H9 (cell line): ENCODE results near the gene KIF18A. TPM values are rescaled to one million over a fixed set of nuclear protein-coding genes. Genes with fewer than 3 reads are reported as not detected.

Experiments
- DNase-seq: peaks from one replicate; pipeline ENCODE4 v3.0.0-alpha.2; 2017
- H2AFZ ChIP-seq: one replicate; pipeline ENCODE4 v1.6.1; 2013; ENCODE audit warnings: mild to moderate bottlenecking, low read length, control low read depth, moderate library complexity
- H2AK5ac ChIP-seq: 2 replicates; pipeline ENCODE4 v1.6.1; 2013; ENCODE audit warnings: low read length, control low read depth, mixed read lengths; ENCODE audit not compliant: insufficient read length
- H2BK120ac ChIP-seq: one replicate; pipeline ENCODE4 v1.6.1; 2013; ENCODE audit warnings: low read depth, mild to moderate bottlenecking, low read length, control low read depth, inconsistent platforms; ENCODE audit not compliant: poor library complexity, severe bottlenecking
- H2BK12ac ChIP-seq: 2 replicates; pipeline ENCODE4 v1.6.1; 2013; ENCODE audit warnings: low read length, control low read depth, mixed read lengths, low read depth; ENCODE audit not compliant: insufficient read length
- H2BK15ac ChIP-seq: 2 replicates; pipeline ENCODE4 v1.6.1; 2013; ENCODE audit warnings: low read depth, low read length, control low read depth
- H2BK20ac ChIP-seq: one replicate; pipeline ENCODE4 v1.6.1; 2013; ENCODE audit warnings: low read depth, mild to moderate bottlenecking, low read length, control low read depth, inconsistent platforms; ENCODE audit not compliant: poor library complexity, severe bottlenecking
- H2BK5ac ChIP-seq: 2 replicates; pipeline ENCODE4 v1.6.1; 2013; ENCODE audit warnings: low read length, control low read depth, mixed read lengths; ENCODE audit not compliant: insufficient read length
- H3K14ac ChIP-seq: 2 replicates; pipeline ENCODE4 v1.6.1; 2013; ENCODE audit warnings: low read length, control low read depth; ENCODE audit not compliant: insufficient read depth
- H3K18ac ChIP-seq: 2 replicates; pipeline ENCODE4 v1.6.1; 2013; ENCODE audit warnings: low read depth, mild to moderate bottlenecking, mixed read lengths, low read length, control low read depth; ENCODE audit not compliant: insufficient read length
- H3K23ac ChIP-seq: 2 replicates; pipeline ENCODE4 v1.6.1; 2013; ENCODE audit warnings: low read length, control low read depth, mixed read lengths, low read depth; ENCODE audit not compliant: insufficient read length
- H3K23me2 ChIP-seq: 2 replicates; pipeline ENCODE4 v1.6.1; 2013; ENCODE audit warnings: low read depth, mild to moderate bottlenecking, mixed read lengths, low read length, control low read depth; ENCODE audit not compliant: insufficient read length, poor library complexity, severe bottlenecking
- H3K27ac ChIP-seq: 2 replicates; pipeline ENCODE4 v1.5.1; 2013; ENCODE audit warnings: low read length, control low read depth, mixed read lengths, low read depth; ENCODE audit not compliant: insufficient read length
- H3K27me3 ChIP-seq: 2 replicates; pipeline ENCODE4 v1.6.1; 2013; ENCODE audit warnings: low read length, control low read depth, inconsistent platforms; ENCODE audit not compliant: insufficient read depth
- H3K4ac ChIP-seq: 2 replicates; pipeline ENCODE4 v1.6.1; 2013; ENCODE audit warnings: low read depth, mild to moderate bottlenecking, control low read depth, inconsistent platforms, low read length, moderate library complexity
- H3K4me1 ChIP-seq: 2 replicates; pipeline ENCODE4 v1.6.1; 2013; ENCODE audit warnings: low read length, control low read depth, inconsistent platforms; ENCODE audit not compliant: insufficient read depth
- H3K4me2 ChIP-seq: 2 replicates; pipeline ENCODE4 v1.6.1; 2013; ENCODE audit warnings: low read length, control low read depth, mixed read lengths; ENCODE audit not compliant: insufficient read length, insufficient read depth
- H3K56ac ChIP-seq: 2 replicates; pipeline ENCODE4 v1.6.1; 2013; ENCODE audit warnings: low read depth, mild to moderate bottlenecking, mixed read lengths, low read length, control low read depth; ENCODE audit not compliant: insufficient read length
- H3K79me1 ChIP-seq: 2 replicates; pipeline ENCODE4 v1.6.1; 2013; ENCODE audit warnings: low read depth, mild to moderate bottlenecking, moderate library complexity, low read length, control low read depth, inconsistent platforms; ENCODE audit not compliant: insufficient read depth, poor library complexity, severe bottlenecking
- H3K79me2 ChIP-seq: 2 replicates; pipeline ENCODE4 v1.6.1; 2013; ENCODE audit warnings: low read length, control low read depth, inconsistent platforms; ENCODE audit not compliant: insufficient read depth
- H3K9ac ChIP-seq: 2 replicates; pipeline ENCODE4 v1.6.1; 2013; ENCODE audit warnings: low read length, control low read depth, mixed read lengths; ENCODE audit not compliant: insufficient read length; ENCODE audit errors: extremely low read depth
- H3K9me3 ChIP-seq: one replicate; pipeline ENCODE4 v1.6.1; 2013; ENCODE audit warnings: low read depth, low read length, inconsistent platforms; ENCODE audit not compliant: control insufficient read depth
- H3T11ph ChIP-seq: one replicate; pipeline ENCODE4 v1.6.1; 2013; ENCODE audit warnings: mild to moderate bottlenecking, low read length, control low read depth, inconsistent platforms
- H4K20me1 ChIP-seq: one replicate; pipeline ENCODE4 v1.6.1; 2013; ENCODE audit not compliant: control insufficient read depth, insufficient read length, insufficient read depth
- H4K5ac ChIP-seq: 2 replicates; pipeline ENCODE4 v1.6.1; 2013; ENCODE audit warnings: low read depth, mild to moderate bottlenecking, mixed read lengths, low read length, control low read depth; ENCODE audit not compliant: insufficient read length
- H4K8ac ChIP-seq: replicated peaks from 2 replicates; pipeline ENCODE4 v1.6.1; 2013; ENCODE audit warnings: low read length, control low read depth, mixed read lengths, low read depth; ENCODE audit not compliant: insufficient read length
- H4K91ac ChIP-seq: 2 replicates; pipeline ENCODE4 v1.6.1; 2013; ENCODE audit warnings: low read depth, mild to moderate bottlenecking, moderate library complexity, mixed read lengths, low read length, control low read depth; ENCODE audit not compliant: insufficient read length
- H3K27ac Mint-ChIP-seq, 3 experiments: 2 replicates in 2 of 3; 3 replicates in 1 of 3; pipeline ENCODE4 v1.8.0; 2020 to 2021; ENCODE audit warnings: mixed read lengths in 3 of 3, mild to moderate bottlenecking in 1 of 3, moderate library complexity in 1 of 3
- H3K27me3 Mint-ChIP-seq: 2 replicates; pipeline ENCODE4 v1.8.0; 2021; ENCODE audit warnings: low read depth, mild to moderate bottlenecking, moderate library complexity, mixed read lengths
- H3K36me3 Mint-ChIP-seq, 3 experiments: 2 replicates in 2 of 3; 3 replicates in 1 of 3; pipeline ENCODE4 v1.8.0; 2020 to 2021; ENCODE audit warnings: low read depth in 3 of 3, mixed read lengths in 3 of 3; ENCODE audit not compliant: insufficient read depth in 1 of 3
- H3K4me1 Mint-ChIP-seq, 2 experiments: 2 replicates each; pipeline ENCODE4 v1.8.0; 2020; ENCODE audit warnings: mixed read lengths in 2 of 2
- H3K4me3 Mint-ChIP-seq, 2 experiments: 2 replicates in 1 of 2; 3 replicates in 1 of 2; pipeline ENCODE4 v1.8.0; 2020 to 2021; ENCODE audit warnings: mild to moderate bottlenecking in 2 of 2, mixed read lengths in 2 of 2, moderate library complexity in 1 of 2
- H3K9me3 Mint-ChIP-seq, 2 experiments: 2 replicates in 1 of 2; 3 replicates in 1 of 2; pipeline ENCODE4 v1.8.0; 2020; ENCODE audit warnings: mild to moderate bottlenecking in 2 of 2, mixed read lengths in 2 of 2, moderate library complexity in 1 of 2
- WGBS: extraction: QIAGEN DNeasy Blood & Tissue Kit; methylation state at CpG from one replicate; pipeline ENCODE4 v1.1.7; 2013; ENCODE audit warnings: missing lambda C conversion rate, low lambda C conversion rate, mixed read lengths; ENCODE audit not compliant: insufficient read length; ENCODE audit errors: extremely low coverage; 5-methylcytosine and 5-hydroxymethylcytosine counted together
- total RNA-seq: library from RNA; stranded (reverse); gene quantifications from 2 replicates; pipeline ENCODE4 v1.2.1, GENCODE V29; 2021
- TF ChIP-seq, protein P1 (sequence below): fragments of 200-600 bp; sonication (generic); conservative IDR thresholded peaks from 3 replicates; pipeline ENCODE4 v1.8.0; 2021; ENCODE audit warnings: antibody characterized with exemption, mild to moderate bottlenecking

Gene KIF18A
- total RNA-seq, 1 experiment from 2014 or later: 25.9 TPM

- Mint-ChIP-seq H3K27ac (no peak overlapping the region), H3K9me3 (peaks cover 15 to 18% of the 10 kb centered on the region in 2 experiments), H3K4me1 (peaks cover 7 to 27% of the 10 kb centered on the region in 2 experiments; a peak in 3 of 4 replicates), H3K4me3 (no peak overlapping the region), H3K36me3 (peaks cover 8 to 16% (median 13%) of the 10 kb centered on the region in 3 experiments), H3K27me3 (no peaks in the 10 kb centered on the region)
- no peak overlapping the region for H3K18ac ChIP-seq
- H3K9ac ChIP-seq: no peak overlapping the region
- no CpG with 5 or more reads among the region's 2 CpGs for whole genome bisulfite sequencing
- H3K4me1 ChIP-seq: no peaks in the 10 kb centered on the region
- peaks cover 15% of the 10 kb centered on the region for H3K9me3 ChIP-seq
- no peak overlapping the region for H3K27ac ChIP-seq
- no peak overlapping the region for H3K56ac ChIP-seq
- no peaks in the 10 kb centered on the region for H3K79me2 ChIP-seq
- no peak overlapping the region for H4K5ac ChIP-seq
- H3K27me3 ChIP-seq: no peaks in the 10 kb centered on the region
- H4K20me1 ChIP-seq: no peaks in the 10 kb centered on the region
- H3K23ac ChIP-seq: no peak overlapping the region
- no peaks in the 10 kb centered on the region for H3K23me2 ChIP-seq
- H2BK120ac ChIP-seq: no peak overlapping the region
- DNase-seq: no peak
- H4K8ac ChIP-seq: no peak overlapping the region
- H3K4me2 ChIP-seq: no peak overlapping the region
- no peak overlapping the region for H2AK5ac ChIP-seq
- TF ChIP-seq, protein P1, sequence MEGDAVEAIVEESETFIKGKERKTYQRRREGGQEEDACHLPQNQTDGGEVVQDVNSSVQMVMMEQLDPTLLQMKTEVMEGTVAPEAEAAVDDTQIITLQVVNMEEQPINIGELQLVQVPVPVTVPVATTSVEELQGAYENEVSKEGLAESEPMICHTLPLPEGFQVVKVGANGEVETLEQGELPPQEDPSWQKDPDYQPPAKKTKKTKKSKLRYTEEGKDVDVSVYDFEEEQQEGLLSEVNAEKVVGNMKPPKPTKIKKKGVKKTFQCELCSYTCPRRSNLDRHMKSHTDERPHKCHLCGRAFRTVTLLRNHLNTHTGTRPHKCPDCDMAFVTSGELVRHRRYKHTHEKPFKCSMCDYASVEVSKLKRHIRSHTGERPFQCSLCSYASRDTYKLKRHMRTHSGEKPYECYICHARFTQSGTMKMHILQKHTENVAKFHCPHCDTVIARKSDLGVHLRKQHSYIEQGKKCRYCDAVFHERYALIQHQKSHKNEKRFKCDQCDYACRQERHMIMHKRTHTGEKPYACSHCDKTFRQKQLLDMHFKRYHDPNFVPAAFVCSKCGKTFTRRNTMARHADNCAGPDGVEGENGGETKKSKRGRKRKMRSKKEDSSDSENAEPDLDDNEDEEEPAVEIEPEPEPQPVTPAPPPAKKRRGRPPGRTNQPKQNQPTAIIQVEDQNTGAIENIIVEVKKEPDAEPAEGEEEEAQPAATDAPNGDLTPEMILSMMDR: no peak
- H2BK12ac ChIP-seq: no peak overlapping the region
- no peak overlapping the region for H2BK15ac ChIP-seq
- no peak overlapping the region for H3T11ph ChIP-seq
- no peak overlapping the region for H2BK5ac ChIP-seq
- H2BK20ac ChIP-seq: no peak overlapping the region
- H4K91ac ChIP-seq: no peak overlapping the region
- H3K79me1 ChIP-seq: no peaks in the 10 kb centered on the region
- H2AFZ ChIP-seq: no peak overlapping the region
- H3K14ac ChIP-seq: no peak overlapping the region
- H3K4ac ChIP-seq: no peak overlapping the region
Measured at GRCh38 chr11:28144808-28145207, 36.9 kb upstream of the KIF18A start.
